HL-60 (cell line): ENCODE results near the gene KCTD13.
"Not testable (repeated sequence)": the region's sequence is repeated elsewhere in the genome, so short reads cannot be mapped to it uniquely, and the experiment has no call there.

ENCODE experiments used
- GABPA ChIP-seq: IDR thresholded peaks from 2 replicates; pipeline ENCODE4 v1.6.1; 2012; ENCODE audit warnings: low read depth
- POLR2AphosphoS5 ChIP-seq: IDR thresholded peaks from 2 replicates; pipeline ENCODE4 v1.6.1; 2012; ENCODE audit warnings: low read depth
- TF ChIP-seq, protein P1 (sequence below): IDR thresholded peaks from 2 replicates; pipeline ENCODE4 v1.6.1; 2012; ENCODE audit warnings: low read depth; ENCODE audit not compliant: insufficient replicate concordance
- TF ChIP-seq, protein P2 (sequence below): IDR thresholded peaks from one replicate; pipeline ENCODE4 v1.5.1; 2011; ENCODE audit warnings: low read length, control low read depth, inconsistent platforms; ENCODE audit not compliant: insufficient read depth

DNA sequence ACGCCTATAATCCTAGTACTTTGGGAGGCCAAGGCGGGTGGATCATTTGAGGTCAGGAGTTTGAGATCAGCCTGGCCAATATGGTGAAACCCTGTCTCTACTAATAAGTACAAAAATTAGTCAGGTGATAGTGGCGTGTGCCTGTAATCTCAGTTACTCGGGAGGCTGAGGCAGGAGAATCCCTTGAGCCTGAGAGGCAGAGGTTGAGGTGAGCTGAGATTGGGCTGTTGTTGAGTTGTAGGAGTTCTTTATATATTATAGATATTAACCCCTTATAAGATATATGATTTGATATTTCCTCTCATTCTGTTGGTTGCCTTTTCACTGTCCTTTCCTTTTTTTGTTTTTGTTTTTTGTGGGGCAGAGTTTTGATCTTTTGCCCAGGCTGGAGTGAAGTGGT is 33.8 kb upstream of the KCTD13 start:
- TF ChIP-seq, protein P1, sequence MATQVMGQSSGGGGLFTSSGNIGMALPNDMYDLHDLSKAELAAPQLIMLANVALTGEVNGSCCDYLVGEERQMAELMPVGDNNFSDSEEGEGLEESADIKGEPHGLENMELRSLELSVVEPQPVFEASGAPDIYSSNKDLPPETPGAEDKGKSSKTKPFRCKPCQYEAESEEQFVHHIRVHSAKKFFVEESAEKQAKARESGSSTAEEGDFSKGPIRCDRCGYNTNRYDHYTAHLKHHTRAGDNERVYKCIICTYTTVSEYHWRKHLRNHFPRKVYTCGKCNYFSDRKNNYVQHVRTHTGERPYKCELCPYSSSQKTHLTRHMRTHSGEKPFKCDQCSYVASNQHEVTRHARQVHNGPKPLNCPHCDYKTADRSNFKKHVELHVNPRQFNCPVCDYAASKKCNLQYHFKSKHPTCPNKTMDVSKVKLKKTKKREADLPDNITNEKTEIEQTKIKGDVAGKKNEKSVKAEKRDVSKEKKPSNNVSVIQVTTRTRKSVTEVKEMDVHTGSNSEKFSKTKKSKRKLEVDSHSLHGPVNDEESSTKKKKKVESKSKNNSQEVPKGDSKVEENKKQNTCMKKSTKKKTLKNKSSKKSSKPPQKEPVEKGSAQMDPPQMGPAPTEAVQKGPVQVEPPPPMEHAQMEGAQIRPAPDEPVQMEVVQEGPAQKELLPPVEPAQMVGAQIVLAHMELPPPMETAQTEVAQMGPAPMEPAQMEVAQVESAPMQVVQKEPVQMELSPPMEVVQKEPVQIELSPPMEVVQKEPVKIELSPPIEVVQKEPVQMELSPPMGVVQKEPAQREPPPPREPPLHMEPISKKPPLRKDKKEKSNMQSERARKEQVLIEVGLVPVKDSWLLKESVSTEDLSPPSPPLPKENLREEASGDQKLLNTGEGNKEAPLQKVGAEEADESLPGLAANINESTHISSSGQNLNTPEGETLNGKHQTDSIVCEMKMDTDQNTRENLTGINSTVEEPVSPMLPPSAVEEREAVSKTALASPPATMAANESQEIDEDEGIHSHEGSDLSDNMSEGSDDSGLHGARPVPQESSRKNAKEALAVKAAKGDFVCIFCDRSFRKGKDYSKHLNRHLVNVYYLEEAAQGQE = not testable (repeated sequence)
- TF ChIP-seq, protein P2, sequence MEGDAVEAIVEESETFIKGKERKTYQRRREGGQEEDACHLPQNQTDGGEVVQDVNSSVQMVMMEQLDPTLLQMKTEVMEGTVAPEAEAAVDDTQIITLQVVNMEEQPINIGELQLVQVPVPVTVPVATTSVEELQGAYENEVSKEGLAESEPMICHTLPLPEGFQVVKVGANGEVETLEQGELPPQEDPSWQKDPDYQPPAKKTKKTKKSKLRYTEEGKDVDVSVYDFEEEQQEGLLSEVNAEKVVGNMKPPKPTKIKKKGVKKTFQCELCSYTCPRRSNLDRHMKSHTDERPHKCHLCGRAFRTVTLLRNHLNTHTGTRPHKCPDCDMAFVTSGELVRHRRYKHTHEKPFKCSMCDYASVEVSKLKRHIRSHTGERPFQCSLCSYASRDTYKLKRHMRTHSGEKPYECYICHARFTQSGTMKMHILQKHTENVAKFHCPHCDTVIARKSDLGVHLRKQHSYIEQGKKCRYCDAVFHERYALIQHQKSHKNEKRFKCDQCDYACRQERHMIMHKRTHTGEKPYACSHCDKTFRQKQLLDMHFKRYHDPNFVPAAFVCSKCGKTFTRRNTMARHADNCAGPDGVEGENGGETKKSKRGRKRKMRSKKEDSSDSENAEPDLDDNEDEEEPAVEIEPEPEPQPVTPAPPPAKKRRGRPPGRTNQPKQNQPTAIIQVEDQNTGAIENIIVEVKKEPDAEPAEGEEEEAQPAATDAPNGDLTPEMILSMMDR = not testable (repeated sequence)
- not testable (repeated sequence) for TF ChIP-seq POLR2AphosphoS5, GABPA
